HG02642 (cell line): ENCODE measurements around the gene THAP10.
"Not testable (repeated sequence)": the region's sequence is repeated elsewhere in the genome, so short reads cannot be mapped to it uniquely, and the experiment has no call there.

Experiments
- ATAC-seq: cut with Tn5 transposase; IDR thresholded peaks from one replicate; pipeline ENCODE4 v1.9.1; 2021; ENCODE audit warnings: mild to moderate bottlenecking; ENCODE audit not compliant: unreplicated experiment, poor library complexity

Gene THAP10

DNA sequence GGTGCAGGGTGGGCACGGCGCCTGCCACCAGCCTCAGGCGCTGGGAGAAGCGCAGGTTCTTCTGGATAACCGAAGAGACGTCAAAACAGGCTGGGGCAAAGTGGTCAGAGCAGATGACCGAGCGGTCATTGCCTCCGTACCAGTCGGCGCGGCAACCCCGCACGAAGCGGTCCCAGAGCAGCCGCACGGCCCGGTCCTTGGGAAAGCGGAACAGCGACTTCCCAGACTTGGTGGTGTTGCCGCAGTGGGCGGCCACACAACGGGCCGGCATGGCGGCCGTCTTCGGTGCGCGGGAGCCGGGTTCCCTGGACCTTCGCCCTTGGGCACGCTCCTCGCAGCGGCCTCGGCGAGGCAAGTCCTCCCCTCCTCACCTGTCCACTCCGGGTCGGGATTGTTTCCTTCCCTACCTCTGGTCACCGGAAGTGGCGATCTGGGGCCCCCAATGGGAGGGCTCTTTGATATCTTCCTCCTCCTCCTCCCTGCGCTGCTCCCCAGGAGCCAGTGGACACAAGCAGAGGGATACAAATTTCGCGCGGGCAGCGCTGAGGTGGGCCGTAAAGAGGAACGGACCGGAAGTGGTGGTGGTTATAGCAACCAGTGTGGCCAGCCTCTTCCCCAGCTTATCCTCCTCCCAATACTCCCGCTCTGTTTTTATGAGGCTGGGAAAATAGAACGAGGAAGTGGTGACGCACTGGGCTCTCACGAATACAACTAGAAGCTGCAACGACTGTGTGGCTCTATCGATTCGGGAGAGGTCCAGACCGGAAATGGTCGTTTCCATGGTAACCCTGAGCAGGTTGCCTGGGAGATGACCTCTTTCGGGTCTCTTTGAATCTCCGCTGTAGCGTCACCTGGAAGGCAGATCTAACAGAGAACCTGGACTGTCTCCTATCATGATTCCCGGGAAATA lies at the start of gene THAP10, which contains the start of gene LRRC49:
Gene THAP10, minus strand, starts transcription at position 432 of the 910 bp plus-strand sequence. Its CDS starts 161 bp downstream, at position 271.
Gene LRRC49, plus strand, starts transcription at position 825 of the 910 bp plus-strand sequence. Its CDS starts 69 bp downstream, at position 894.
- ATAC-seq: peak; percentile 79

DNA sequence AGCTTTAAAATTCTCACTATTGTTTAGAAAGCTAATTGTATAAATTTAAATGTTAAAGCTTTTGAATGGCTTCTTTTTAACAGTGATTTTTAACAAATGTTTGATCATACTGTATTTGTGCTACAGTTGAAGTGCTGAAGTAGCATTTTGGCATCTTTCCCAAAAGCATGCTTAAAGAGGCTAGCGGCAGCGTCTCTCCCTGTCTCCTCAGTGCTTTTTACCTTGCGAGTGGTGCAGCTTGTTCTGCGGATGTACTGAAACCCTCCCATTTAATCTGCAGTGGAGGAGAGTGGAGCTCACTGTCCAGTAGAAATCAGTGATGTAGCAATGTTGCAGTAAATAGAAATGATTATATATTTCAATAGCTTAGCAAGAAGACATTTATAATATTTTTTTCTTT lies 44.1 kb upstream of the THAP10 start:
- no peak for ATAC-seq

DNA sequence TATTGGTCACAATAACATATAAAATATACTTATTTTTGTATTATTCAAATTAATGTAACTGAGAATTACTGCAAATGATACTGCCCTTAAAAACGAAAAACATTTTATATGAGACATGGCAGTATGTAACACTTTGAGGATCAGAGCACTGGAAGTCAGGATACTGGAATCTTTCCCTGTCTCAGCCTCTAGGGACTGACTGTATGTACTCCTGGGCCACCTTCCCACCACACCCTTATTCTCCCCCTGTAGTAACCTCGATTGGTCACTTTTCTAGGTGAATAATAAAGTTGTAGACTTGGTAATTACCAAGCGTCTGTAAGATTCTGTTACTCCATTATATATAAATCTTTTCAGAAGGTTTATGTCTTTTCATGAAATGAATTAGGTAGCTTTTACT lies 43.4 kb upstream of the THAP10 start:
- no peak for ATAC-seq

DNA sequence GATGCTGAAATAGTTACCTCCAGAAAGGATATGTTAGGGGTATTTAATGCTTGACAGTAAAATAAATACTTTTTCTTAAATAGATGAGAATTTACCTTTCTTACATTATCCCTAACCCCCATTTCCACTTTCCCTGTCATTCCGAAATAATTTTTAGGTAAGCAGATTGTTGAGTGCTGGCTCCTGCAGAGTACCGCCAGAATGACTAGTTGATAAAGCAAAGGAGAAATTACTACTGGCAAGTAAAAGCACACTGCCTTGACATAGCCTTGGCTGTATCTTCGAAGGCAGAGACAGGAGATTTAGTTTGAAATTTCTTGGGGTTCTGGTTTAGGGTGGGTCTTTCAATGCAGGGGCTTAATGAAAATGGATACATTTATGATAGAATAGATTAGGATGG lies 41.2 kb upstream of the THAP10 start:
- ATAC-seq: no peak

DNA sequence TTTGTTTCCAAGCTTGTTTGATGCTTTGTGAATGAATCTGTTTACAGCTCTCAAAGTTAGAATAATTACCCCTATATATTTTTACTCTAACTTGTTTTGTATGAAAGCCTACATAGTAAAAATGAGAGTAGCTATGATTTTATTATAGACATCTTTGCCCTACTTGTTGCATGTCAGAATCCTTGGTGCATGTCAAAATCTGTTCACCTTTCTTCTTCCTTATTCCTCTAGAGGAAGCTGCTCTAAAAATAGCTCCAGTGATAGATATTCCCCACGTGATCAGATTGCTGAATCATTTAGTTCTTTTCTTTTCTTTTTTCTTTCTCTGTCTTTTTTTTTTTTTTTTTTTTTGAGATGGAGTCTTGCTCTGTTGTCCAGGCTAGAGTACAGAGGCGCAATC lies 40.2 kb upstream of the THAP10 start:
- ATAC-seq: no peak

DNA sequence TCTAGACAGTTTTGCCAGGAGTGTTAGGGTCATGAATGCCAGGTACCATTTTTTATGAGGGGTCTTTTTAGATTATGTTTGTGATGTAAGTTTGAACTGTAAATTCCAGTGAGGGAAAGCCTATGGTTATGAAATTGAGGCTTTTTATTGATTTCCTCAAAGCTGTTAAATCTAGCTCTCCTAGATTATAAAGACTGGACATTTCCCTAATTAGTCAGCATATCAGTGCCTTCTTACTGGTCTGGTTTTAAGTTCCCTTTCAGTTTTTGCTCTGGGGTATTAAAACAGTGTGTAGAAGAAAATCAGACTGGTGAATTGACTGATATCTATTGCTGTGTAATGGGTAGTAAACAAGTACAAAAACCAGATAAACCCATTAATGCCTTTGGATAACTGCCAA lies 39.6 kb upstream of the THAP10 start:
- no peak for ATAC-seq

DNA sequence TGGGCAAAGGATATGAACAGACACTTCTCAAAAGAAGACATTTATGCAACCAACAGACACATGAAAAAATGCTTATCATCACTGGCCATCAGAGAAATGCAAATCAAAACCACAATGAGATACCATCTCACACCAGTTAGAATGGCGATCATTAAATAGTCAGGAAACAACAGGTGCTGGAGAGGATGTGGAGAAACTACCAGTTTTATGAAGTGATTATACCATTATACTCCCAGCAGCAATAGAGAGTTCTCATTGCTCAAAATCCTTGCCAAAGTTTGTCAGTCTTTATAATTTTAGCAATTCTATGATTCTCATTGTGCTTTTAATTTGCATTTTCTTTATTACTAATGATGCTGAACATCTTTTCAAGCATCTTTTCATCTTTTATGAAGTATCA lies 34.7 kb upstream of the THAP10 start:
- not testable (repeated sequence) for ATAC-seq

DNA sequence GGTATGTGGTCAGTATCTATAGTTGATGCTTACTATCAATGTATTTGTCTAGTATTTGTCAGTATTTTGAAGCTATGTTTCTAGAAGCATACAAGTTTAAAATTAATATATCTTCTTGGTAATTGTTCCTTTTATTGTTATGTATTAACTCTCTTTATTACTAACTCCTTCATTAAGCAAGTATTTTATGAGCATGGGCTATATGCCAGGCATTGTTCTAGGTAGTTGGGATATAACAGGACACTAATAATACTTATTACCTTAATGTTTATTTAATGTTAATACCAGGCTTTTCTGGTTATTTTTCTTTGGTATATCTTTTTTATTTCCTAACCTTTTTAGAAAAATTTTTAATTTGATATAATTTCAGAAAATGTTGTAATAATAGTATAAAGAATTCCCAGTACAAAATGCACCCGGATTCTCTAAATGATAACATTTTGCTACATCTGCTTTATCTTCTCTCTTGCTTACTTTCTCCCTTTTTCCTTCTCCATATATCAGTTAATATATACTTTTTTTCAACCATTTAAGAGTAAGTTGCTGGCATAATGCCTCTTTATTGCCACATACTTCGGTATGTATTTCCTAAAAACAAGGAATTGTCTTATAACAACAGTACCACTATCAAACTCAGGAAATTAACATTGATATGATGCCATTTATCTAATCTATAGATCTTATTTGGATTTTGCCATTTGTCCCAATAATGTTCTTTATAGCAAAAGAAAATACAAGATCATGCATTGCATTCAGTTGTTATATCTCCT lies 31.3 kb upstream of the THAP10 start:
- no peak for ATAC-seq

DNA sequence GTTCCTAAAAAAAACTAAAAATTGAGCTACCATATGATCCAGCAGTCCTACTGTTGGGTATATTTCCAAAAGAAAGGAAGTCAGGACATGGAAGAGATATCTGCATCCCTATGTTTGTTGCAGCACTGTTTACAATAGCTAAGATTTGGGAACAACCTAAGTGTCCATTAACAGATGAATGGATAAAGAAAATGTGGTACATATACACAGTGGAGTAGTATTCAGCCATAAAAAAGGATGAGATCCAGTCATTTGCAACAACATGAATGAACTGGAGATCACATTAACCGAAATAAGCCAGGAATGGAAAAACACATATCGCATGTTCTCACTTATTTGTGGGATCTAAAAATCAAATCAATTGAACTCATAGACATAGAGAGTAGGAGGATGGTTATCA lies 29.9 kb upstream of the THAP10 start:
- no peak for ATAC-seq

DNA sequence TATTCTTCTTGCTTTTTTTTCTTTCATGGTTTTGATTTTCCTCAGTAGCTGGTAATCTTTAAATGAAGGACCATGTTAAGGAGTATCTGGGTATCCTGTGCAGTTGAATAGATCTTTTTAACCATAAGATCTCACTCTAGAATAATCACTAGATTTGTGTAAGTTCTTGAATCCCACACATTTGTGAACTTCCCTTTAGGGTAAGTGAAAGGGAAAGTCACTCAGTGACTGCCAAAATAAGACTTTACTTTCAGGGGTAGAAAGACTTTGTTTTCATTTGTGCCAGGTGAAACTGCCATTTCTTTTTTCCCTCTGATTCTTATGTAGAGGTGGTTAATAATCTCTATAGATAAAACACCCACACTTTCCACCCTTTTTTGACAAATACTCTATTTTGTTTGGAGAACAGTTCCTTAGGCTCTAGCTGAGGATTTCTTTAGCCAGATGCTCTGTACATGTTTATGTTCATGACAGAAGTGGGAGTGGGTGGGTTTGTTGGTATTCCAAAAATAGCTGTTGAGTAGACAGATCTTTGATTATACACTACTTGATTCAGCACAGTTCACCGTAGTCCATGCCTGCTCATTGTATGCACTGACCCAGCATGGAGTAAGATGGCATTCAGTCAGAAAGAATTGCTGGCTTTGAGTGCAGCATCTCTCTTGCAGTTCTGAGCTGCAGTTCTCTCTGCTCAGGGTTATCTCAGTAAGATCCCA lies 28.9 kb upstream of the THAP10 start:
- ATAC-seq: no peak

DNA sequence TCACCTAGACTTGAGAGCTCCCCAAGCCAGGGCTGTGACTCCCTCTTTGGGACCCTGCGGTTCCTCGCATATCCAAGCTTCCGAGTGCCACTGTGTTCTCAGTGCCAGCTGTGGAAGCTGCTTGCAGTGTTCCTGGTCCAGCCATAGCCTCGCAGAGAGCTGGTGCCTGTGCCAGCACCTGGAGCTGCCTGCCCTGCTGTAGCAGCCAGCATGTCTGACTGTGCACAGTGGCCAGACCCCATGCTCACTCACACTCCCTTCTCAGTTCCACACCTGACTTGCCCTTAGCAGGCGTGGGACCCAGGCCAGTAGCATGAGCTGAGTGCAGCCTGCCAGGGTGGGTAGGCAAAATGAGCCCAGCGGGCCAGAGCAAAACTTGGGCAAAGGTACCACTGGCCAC lies 25.7 kb upstream of the THAP10 start:
- no peak for ATAC-seq

DNA sequence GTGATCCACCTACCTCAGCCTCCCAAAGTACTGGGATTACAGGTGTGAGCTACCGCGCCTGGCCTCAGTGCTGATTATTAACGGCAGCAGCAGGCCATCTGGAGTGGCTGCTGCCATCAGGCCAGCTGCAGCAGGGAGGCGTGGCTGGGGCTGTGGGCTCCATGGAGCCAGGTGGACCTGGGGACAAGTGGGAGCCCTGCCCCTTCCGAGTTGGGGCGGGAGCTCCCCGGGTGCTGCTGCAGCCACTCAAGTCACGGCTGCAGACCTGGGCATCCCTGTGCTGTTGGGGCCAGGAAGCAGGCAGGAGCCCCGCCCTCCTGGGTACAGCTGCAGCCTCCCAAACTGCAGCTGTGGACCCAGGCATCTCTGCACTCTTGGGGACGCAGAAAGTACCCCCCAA lies 24.3 kb upstream of the THAP10 start:
- ATAC-seq: no peak

DNA sequence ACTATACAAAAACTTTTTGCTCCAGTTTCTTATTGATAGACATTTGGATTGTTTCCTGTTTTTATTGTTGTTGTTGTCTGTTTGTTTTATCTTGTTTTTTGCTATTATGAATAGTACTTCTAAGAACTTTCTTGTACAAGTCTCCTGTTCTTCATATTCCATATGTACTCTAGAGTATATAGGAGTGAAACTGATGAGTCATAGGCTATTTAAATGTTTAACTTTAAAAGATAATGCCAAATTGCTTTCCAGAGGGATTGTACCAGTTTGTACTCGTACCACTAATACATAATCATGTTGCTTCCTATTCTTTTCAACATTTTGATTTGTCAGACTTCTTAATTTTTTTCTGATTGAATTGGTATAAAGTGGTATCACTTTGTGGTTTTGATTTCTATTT lies 20.0 kb upstream of the THAP10 start:
- ATAC-seq: no peak

DNA sequence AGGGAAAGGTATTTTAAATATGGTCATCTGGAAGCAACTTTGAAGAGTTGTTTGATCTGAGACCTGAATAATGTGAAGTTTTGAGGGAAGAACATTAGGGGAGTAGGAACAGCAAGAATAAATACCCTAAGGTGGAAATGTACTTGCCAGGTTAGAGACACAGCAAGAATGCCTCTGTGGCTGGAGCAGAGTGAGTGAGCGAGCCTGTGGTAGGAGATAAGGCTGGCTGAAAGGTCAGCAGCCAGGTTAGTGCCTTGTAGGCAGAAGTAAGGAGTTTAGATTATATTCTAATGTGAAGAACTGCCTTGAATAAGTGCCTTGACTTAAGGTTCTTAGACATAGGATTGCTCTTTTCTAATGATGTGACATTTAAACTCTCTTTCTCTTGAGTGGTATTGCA lies 18.7 kb upstream of the THAP10 start:
- no peak for ATAC-seq

DNA sequence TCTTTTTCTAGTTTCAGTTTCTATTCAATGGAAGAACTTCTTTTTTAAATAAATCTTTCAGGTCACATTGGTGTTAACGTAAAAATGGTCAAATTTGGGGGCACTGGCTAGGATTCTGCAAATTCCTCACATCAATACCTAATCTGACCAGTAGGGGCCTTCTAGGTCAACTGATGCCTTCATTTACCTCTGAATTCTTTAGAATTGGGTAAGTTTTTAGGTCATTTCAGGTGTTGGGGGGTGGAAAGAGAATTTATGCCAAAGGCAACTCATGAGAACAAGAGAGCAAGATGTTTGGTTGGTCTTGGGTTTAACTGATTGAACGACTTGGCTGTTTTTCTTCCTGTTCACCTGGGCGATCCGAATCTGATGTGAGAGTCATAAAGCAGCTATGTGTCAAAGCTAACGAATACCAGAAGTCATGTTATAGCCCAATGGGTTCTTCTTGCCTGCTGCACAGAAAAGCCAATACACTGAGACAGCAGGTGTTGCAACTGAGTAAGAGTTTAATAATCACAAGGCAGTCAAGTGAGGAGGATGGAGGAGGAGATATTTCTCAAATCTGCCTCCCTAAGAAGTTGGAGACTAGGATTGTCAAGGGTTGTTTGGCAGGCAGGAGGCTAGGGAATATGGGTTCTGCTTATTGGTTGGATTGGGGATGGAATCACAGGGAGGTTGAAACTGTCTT lies 15.7 kb upstream of the THAP10 start:
- no peak for ATAC-seq

DNA sequence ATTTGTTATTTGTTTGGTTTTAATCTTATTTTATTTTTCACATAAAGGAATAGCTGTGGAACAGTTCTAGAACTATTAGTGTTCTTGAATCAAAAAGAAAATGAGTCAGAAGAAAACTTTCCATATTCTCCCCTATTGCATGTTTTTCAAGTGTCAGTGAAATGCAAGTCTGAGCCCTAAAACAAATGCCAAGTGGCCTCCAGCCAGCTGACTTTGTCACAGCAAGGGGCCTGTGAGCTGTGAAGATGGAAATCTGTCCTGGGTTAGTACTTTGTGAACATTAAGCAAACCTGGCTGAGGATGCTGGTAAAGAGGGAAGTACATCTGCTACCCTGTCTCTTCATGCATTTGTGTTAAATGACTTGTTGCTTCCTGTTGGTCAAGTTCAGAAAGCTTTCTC lies 14.6 kb upstream of the THAP10 start:
- no peak for ATAC-seq

DNA sequence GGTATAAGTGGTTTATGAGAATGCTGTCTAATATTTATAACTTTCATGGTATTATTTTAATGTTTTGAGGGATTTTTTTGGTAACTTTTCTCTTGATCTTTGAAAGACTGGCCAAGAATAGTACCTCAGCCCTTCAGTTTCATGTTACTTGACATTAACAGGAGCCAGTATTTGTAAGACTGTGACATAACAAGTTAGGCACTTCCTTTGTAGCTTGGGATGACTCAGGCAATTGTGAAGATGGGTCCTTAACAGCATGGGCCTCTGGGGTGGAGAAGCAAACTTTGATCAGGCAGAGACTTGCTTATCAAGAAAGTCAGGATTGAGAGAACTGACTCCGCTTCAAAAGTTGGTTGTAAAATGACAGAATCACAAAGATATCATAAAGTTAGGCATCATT lies 9.9 kb upstream of the THAP10 start:
- no peak for ATAC-seq

DNA sequence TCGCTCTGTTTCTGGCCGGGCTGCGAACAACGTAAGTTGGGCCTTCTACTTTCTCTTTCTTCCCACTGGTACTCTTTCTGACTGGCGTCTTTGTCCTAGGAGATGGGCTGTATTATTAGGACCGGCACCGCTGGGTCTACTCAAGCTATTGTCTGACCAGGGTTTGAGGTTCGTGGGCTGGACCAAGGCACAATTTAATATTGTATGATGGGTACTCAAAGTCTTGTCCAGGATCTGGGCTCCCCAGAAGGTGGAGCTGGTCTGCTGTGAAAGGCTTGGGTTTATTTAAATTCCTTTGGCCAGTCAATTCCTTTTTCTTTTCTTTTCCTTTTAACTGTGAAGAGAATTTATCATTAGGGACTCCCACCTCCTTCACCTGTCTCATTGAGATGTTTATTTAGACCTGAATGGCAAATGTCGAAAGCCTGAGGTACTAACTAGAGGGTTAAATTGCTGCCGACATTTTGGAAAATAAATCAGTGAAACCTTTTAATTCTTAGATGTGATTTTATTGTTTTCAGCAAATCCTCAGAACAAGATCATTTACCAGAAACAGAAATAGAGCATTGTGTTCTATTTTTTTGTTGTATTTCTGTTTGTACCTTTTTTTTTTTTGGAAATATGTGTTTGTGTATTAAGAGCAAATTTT lies 803 bp upstream of the THAP10 start:
- peak; percentile 30 for ATAC-seq

DNA sequence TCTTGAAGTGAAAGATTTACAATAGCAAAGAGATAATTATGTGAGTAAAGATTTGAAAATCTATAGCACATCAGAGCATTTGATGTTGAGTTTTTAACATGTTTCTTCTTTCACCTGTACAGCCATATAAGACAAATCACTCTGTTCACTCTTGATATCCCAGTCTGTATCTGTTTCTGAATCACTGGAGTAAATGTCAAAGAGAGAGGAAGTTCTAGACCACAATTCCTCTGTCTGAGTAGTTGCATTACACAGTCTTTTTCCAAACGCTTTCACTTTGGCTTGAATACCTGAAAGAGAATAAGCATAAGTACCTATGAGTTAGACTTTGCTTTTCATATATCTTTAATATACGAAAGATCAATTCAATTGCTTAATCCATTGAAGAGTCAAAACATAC lies 9.9 kb downstream of the THAP10 start:
- no peak for ATAC-seq

DNA sequence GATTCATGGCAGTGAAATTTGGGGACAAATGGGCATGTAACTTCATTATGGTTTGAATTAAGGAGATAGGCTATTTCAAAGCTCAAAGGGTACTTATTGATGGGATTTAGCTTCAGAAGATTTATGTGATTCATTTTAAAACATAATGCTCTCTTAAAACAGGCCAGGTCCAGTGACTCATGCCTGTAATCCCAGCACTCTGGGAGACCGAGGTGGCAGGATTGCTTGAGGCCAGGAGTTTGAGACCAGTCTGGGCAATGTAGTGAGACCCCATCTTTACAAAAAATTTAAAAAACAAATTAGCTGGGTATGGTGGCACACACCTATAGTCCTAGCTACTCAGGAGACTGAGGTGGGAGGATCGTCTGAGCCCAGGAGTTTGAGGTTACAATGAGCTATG lies 11.5 kb downstream of the THAP10 start:
- ATAC-seq: no peak
